Stimulated activated CD4-positive, alpha-beta T cell treated with anti-CD3 and anti-CD28 coated beads, Interleukin-1b, Interleukin-23, amount 100 ng/mL, for 4 hours (primary cell): ENCODE results near the gene APLN.

Experiments
- DNase-seq, 2 donors: peaks; one replicate each; pipeline ENCODE4 v3.0.0-alpha.2; 2020; ENCODE audit warnings: low read depth in 2 of 2

APLN gene, protein sequence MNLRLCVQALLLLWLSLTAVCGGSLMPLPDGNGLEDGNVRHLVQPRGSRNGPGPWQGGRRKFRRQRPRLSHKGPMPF

DNA sequence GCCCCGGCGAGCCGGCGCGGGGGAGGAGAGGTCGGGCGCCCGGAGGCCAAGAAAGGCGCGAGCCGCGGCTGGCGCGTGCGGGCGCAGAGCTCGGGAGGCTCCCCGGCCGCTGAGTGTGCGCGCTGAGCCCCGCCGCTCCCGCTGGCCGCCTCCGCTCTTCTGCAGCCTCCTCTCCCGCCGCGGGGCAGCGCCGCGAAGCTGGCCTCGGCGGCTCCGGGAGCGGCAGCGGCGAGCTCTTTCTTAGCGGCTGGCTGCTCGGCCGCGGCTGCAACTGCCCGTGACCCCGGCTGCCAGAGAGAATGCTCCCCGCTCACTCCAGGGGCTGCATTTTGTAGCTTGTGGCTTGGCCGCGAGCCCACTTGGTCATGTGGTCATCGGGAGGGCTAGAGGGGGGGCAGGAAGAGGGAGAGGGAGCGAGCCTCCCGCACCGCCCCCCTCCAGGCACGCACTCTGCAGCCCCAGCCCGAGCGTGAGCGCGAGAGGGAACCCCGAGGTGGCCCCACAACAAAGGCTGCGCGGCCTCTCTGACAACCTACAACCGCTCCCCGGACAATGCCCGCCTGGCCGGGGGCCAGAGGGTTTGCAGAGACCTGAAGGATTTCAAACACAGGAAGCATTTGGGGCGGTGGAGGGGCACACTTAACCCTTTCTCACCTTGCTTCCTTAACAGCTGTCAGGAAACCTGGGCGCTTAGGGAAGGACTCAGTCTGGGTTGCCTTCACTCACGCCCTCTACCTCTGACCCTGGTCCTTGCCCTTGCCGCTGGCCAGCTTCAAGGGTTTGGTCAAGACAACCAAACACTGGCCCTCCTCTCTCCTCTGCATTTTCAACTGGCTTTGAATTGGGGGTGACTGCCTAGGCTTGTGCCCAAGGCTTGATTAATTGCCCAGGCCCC is at the start of gene APLN:
TSS of gene APLN (minus strand) at position 305 of the 895 bp plus-strand sequence. CDS start 326 bp downstream, outside the sequence.
- peak in 1 of 2 donors; percentile 5 for DNase-seq

DNA sequence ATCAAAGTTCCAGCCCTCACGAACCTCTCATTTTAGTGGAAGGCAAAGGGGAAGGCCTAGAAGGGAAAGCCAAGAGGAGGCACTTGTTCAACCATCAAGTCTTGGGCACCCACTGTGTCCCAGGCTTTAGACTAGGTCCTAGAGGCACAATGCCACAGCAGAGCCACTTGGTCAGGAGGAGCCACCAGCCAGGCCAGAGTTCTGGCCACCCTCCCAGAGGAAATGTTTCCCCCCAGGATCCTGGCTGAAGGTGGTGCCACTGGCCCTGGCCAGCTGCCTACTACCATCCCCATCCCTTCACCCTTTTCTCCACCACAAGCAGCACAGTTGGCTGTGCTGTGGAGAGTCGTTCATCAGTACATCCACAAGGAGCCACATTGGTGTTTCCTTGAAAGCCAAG is 49.7 kb upstream of the APLN start:
- DNase-seq: no peak

DNA sequence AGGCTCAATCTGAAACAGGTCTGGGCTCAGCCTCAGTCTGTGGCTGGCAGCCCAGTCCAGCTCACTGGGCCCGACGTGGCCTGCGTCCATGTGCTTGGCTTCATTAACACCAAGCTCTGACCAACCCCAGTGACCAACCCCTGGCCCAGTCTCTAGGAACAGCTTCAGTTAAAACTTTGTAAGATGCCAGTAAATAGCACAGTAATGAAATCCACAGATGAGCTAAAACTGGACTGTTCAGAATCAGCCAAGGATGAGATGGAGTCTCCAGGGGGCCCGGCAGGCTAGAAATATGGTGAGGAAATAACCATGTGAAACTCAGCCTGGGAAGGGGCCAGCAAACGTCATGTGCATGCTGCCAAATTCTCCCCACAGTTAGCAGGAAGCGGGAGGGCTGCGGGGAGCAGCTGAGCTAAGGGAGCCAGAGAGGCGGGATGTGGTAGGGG is 46.9 kb upstream of the APLN start:
- no peak for DNase-seq

DNA sequence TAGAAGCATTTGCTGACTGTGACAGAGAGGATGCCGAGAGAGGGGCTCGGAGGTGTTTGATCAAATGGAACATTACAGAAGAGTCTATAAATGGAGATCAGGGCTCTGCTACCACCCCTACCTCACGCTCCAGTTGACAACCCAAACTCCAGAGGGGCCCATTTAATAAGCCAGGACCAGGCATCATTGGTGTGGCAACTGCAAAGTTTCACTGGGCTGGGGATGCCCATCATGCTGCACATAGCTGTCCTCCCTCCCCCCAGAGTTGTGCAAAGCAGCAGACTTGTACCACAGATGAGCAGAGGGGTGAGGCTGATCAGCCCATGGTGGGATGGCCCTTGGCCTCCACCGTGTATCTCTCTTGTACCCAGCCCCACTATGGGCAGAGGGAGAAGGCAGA is 45.8 kb upstream of the APLN start:
- no peak for DNase-seq

DNA sequence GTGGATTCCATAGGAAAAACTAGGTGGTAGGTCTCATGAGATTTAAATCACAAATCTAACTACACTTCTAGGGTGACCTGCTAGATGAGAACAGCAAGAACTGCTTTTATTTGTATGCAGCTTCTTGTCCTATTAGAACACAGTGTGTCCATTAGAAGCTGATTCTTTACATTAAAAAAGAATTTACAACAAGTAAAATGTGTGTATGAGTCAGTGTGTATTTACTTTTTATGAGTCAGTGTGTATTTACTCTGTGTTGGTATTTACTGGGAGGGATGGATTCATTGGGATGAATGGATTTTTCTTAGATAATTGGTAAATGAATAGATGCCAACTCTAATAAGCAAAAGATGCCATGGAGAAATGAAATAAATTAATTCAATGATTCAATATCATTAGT is 43.4 kb upstream of the APLN start:
- DNase-seq: no peak

DNA sequence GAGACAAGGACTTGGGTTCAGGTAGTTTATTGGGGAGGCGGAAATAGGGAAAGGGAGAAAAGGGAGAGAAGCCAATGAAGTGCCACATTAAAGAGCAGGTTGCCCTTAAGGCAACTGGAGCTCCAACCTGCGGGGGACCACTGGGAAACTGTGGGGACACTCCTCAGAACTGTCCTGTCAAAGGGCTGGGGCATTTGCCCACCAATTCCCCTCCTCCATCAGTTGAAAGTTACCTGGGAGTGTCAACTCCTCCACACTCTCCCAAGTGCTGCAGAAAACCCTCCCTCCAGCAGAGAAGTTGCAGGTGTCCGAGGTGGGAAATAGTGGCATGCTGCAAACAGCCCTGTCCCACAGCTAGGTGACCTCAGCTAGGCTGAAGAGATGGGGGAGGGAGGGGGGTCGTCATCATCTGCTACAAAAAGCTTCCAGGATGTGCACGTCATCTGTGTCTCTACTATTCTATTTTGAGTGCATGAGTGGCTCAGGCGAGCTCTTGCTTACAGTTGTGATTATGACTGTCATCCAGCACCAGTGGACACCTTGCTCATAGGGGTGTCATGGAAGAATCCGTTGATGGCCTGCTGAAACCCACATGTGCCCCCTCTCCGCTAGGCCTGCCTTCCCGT is 42.6 kb upstream of the APLN start:
- DNase-seq: no peak

DNA sequence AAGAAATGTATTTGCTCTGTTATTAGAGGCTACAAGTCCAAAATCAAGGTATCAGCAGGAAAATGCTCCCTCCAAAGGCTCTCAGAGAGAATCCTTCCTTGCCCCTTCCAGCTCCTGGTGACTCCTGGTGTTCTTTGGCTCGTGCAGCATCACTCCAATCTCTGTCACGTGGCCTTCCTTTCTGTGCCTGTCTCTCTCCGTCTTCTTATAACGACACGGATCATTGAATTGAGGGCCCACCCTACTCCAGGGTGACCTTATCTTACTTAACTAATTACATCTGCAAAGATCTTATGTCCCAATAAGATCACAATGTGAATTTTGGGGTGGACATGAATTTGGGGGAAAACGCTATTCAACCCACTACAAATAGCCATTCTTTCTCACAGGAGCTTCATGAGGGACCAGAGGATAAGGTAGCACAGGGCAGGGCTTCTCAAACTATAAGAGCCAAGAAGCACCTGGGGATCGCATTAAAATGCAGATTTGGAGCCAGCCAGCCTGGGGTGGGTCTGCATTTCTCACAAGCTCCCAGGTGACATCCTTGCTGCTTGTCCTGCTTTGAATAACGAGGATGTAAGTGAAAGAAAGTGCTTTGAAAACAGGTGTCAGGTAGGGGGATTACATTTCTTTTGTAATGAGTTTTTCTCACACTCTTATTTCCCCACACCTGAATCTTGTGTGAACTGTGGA is 41.9 kb upstream of the APLN start:
- DNase-seq: no peak

DNA sequence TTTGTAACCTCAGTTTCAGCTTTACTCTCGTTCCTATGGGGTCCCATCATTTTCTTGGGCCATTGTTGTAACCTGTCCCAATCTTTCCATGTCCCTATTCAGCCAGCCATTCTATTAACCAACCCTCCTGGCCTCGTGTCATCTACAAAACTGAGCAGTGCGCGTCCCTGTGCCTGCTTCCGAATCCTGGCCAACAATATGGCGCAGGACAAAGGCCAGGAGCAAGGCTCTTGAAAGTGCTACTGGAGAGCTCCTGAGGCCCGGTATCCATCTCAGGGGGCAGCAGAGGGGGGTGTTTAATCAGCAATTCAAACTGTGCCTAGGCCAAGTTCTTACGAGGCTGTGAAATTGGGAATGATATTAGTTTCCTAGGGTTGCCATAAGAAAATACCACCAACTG is 41.2 kb upstream of the APLN start:
- no peak for DNase-seq

DNA sequence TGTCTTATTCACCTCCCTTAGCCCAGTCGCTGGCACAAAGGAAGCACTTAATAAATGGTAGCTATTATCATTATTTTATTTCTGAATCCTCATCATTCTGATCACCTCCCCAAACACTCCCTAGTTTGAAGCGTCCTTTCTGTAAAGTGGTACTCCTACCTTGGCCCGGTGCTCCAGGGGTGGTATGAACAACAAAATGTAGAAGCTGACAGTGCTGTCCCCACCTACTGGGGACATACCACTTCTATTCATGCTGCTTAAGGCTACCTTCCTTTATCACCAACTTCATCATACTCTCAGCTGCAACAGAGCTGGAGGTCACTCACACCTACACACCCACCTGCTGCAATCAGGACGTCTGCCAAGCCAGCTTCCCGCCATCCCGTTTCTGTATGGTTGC is 40.8 kb upstream of the APLN start:
- no peak for DNase-seq

DNA sequence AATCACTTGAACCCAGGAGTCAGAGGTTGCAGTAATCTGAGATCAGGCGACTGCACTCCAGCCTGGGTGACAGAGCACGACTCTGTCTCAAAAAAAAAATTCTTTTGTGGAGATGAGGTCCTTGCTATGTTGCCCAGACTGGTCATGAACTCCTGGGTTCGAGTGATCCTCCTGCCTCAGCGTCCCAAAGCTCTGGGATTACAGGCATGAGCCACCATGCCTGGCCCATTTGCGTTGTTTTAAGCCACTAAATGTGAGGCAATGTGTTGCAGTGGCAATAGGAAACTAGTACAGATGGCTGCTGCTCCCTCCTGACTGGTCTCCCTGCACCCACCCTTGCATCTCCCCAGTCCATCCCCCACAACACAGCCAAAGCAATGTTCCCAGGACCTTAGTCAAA is 40.0 kb upstream of the APLN start:
- DNase-seq: no peak

DNA sequence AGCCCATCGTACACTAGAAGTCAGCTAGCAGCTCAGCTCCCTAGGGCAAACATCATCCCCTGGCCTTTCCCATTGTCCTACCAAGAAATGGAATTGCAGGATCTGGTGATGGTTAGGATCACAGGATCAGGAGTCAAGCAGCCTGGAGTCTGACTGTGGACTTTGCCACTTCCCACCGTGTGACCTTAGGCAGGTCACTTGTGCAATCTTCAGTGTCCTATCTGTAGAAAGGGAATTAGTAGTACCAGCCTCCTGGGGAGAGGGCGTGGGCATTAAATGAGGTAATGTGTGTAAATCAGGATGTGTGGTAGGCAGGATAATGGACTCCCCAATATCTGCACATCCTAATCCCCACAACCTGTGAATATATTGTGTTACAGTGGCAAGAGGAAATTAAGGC is 38.6 kb upstream of the APLN start:
- DNase-seq: no peak

DNA sequence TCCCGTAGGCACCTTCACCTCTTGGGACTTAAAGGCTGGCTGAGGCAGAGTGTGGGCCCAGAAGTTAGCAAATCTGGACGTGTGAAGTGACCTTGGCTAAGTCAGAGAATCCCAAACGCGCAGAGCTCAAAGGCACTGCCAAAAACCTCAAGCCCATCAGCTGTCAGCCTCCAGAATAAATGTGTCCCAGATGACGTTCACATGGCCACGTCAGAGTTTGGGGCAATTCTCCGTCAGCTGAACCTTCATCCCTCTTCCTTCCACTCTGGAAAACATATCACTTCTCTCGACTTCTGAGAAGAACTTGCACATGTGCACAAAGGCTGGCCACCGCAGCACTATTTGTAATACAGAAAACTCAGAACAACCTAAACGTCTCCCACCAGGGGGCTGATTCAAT is 35.7 kb upstream of the APLN start:
- DNase-seq: no peak

DNA sequence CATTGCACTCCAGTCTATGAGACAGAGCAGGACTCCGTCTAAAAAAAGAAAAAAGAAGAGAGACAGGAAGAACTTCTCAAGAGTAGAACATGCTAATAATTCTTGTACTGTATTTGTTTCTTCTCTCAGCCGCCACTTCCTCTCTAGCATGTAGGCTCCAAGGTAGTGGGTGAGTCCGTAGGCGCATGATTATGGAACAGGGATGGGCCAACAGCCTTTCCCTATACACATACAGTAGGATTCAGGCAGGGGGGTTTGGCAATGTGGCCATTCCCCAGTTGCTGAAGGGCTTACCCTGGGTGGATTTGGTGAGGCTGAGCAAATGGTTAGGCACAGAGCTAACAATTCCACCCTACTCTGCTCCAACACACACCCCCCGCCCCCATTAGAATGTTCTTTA is 35.0 kb upstream of the APLN start:
- DNase-seq: no peak

DNA sequence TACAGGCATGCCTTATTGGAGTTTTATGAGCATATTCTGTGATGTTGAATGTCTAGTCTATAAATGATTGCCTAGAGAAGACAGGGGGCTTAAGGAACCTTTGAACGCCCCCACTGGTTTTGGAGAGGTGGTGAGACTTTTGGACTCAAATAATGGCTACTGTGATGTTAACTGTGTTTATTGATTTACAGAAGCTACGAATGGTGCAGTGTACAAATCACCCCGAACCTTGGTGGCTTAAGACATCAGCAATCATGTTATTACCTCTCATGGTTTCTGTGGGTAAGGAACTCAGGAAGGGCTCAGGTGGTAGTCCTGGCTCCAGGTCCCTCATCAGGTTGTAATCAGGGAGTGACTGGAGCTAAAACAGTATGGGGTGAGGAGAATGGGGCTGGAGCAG is 33.3 kb upstream of the APLN start:
- DNase-seq: no peak

DNA sequence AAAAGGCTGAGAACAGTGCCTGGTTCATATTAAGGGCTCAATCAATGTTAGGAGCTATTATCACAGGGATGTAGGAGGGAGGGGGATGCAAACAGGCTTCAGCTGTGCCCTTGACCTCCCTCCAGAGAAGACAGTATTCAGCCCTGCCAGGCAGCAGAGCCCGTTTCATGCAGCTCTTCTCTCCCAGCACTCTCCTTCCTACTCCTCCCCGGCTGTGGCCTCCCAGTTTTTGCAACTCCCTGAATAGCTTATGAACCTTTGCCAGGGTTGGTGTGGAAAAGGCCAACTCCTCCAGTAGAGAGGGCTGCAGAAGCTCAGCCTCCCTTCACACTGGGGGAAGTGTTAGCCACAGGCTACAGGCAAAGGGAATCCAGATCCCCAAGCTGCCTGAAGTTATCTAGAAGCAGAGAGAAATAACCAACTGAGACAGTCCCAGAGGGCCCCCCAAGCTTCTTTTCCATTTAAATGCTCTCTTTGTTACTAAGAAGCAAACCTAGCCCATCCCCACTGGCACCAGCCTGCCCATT is 31.7 kb upstream of the APLN start:
- DNase-seq: no peak

DNA sequence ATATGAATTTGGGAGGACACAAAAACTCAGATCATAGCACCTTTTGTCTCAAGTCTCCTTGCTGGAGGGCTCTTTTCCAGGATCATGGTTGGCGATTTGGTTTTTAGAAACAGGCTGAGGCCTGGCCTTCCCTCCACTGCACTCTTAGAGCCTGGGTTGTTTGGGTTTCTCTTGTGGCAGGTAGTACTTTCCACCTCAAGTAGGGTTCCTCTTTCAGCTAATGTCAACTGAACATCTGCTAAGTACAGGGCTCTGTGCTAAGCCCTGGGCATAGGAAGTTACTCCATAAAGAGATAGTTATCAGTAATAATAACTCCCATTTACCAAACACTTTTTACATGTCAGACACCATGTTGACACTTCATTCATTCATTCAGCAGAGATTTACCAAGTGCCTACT is 28.2 kb upstream of the APLN start:
- DNase-seq: no peak

DNA sequence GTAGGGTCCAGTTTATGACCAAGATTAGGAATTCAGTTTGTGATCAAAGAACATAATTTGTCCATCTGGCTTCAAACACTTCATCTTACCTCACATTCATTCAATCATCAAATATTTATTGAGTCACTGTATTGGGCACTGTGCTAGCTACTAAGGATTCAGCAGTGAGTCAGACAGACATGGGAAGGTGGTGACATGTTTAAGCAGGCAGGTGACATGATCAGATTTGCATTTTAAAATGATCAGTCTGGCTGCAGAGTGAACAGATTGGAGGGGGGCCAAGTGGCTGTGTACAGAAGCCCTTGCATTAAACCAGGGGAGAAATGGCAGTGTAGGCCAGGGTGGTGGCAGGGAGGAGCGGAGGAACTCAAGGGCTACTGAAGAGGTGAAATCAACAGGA is 25.1 kb upstream of the APLN start:
- DNase-seq: no peak

DNA sequence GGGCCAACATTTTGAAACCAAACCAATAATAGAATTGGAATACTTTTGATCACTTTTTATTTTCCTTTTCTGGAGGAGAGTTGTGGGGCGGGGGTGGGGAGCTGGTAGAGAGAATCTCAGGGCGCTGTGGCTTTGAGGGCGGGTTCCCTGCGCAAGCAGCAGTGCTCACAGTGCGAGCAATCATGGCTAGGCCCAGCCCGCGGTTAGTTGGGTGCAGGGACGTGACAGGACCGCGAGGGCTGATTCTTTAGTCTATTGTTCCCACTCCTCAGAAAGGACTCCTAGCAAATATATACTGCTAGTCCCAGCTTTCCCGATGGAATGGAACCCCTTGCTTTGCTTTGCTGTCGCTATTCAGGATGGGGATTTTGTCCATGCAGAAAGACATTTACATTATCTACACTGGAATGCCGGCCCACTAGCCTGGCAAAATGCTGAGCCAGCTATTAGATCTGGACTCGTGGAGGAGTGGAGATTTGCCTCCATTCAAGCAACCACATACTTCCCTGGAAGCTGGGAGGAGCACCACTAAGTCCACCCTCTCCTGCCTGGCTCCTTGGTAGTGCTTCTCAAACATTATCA is 23.9 kb upstream of the APLN start:
- peak in 1 of 2 donors; percentile 6 for DNase-seq

DNA sequence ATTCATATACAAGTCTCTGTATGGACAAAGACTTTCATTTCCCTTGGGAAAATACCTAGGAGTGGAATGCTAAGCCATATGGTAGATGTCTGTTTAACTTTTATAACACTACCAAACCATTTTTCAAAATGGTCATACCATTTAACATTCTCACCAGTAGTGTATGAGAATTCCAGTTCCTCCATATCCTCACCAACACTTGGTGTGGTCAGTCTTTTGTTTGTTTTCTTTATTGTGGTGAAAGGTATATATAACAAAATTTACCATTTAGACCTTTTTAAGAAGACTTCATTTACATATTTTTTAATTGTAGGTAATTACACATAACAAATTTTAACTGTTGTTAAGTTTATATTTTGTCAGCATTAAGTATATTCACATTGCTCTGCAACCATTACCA is 12.7 kb upstream of the APLN start:
- DNase-seq: no peak

DNA sequence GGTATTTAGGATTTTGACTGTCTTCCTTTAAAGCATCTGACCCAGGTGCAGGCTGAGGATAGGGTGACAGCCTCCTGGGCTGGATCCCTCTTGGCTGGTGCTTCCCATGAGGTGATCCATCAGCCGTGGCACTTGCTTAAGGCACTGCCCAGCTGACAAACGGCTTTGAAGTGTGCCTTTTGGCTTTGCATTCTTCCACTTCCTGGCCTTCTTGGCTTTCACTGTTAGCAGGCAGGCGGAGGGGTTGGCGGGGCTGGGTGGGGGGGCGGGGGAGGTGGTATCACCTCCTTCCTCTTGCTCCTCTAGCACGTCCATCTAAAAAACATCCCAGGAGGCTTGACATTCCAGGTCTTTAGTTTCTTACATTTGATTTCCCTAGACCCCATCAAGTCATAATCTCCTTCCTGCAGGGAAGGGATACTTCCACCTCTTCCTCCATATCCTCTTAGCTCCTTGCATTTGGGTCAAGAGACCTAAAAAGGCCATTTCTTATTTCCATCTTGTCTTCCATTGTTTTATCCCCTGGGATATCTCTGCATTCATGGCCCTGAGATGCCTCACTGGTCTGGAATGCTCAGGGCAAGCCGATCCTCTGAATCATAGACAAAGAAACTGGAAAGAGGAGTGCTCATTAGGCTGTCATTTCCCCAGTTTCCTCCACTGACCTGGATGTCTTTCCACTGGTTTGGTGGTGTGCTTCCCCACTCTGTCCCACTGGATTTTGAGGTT is 11.3 kb upstream of the APLN start:
- no peak for DNase-seq

DNA sequence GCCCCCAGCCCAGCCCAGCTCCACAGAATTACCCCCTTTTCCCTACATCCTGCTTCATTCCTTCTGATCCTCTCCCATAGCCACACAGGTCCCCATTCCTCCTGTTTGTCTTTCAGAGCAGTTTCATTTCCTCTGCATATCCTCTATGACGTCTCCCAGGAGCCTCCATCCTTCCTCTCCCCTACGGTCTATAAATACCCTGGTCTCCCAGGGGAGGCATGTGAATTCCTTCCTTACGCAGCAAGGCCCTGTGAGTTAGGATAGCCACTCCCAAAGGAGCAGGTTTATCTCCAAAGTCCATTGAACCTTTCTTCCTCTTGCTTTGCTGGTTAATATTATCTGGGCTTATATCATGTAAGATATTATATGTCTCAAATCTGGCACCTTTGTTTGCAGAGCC is 8.4 kb upstream of the APLN start:
- no peak for DNase-seq
